ENCODE measurements around the gene FCN3.

FCN3 gene

GRCh38 chr1:27377760-27378495 lies 3.3 kb upstream of the FCN3 start:
- DNase-seq, result no peak

GRCh38 chr1:27372808-27373690 lies 1.6 kb downstream of the FCN3 start:
- no peak for DNase-seq

- DNase-seq, result no peak
Measured at GRCh38 chr1:27372022-27372807, 2.4 kb downstream of the FCN3 start.

GRCh38 chr1:27368869-27369582 lies 5.6 kb downstream of the FCN3 start:
- DNase-seq, result no peak

- no peak for DNase-seq
Measured at GRCh38 chr1:27367160-27367650, 7.4 kb downstream of the FCN3 start.

GRCh38 chr1:27366411-27367159 lies 8.0 kb downstream of the FCN3 start, which contains the start of gene MAP3K6:
Gene MAP3K6 (minus strand): TSS chr1:27366961. CDS start chr1:27366597, 364 bp downstream.
- peak; percentile 63 for DNase-seq

- DNase-seq, result peak; percentile 74
Measured at GRCh38 chr1:27366113-27366410, 8.6 kb downstream of the FCN3 start.

GRCh38 chr1:27365372-27366112 lies 9.1 kb downstream of the FCN3 start:
- DNase-seq, result peak; percentile 79

GRCh38 chr1:27364696-27365371 lies 9.8 kb downstream of the FCN3 start:
- no peak for DNase-seq

- DNase-seq, result no peak
Measured at GRCh38 chr1:27363766-27364695, 10.6 kb downstream of the FCN3 start.

GRCh38 chr1:27361553-27361952 lies 13.1 kb downstream of the FCN3 start:
- no peak for DNase-seq

GRCh38 chr1:27361044-27361402 lies 13.6 kb downstream of the FCN3 start:
- DNase-seq, result no peak

GRCh38 chr1:27360159-27361043 lies 14.2 kb downstream of the FCN3 start:
- DNase-seq, result peak; percentile 65

- DNase-seq, result no peak
Measured at GRCh38 chr1:27359822-27360158, 14.8 kb downstream of the FCN3 start.

- DNase-seq, result no peak
Measured at GRCh38 chr1:27358928-27359313, 15.7 kb downstream of the FCN3 start.

GRCh38 chr1:27358038-27358927 lies 16.3 kb downstream of the FCN3 start:
- DNase-seq, result no peak

- DNase-seq, result peak; percentile 89
Measured at GRCh38 chr1:27357281-27358037, 17.2 kb downstream of the FCN3 start.
